Measurements from ENCODE around the gene SLC24A3. TPM values are rescaled to one million over a fixed set of nuclear protein-coding genes. Genes with fewer than 3 reads are reported as not detected.

Gene SLC24A3
- total RNA-seq, 1 donor from 2014 or later, result 0.21 TPM

- Mint-ChIP-seq H3K36me3 (no peaks in the 10 kb centered on the region), H3K9me3 (no peaks in the 10 kb centered on the region), H3K4me3 (no peak overlapping the region), H3K4me1 (peaks cover 6% of the 10 kb centered on the region), H3K27me3 (ENCODE audit: insufficient read depth, low read depth) (peaks cover 4% of the 10 kb centered on the region), H3K27ac (no peak overlapping the region)
- no peaks in the 10 kb centered on the region for H3K79me2 ChIP-seq (ENCODE audit: low read depth)
- H3K9ac ChIP-seq, result no peak overlapping the region
- no peak overlapping the region for H3K4me2 ChIP-seq
- no peaks in the 10 kb centered on the region for H3K27me3 ChIP-seq
- H3K4me3 ChIP-seq, result no peak overlapping the region
- H4K20me1 ChIP-seq (ENCODE audit: low read depth), result no peaks in the 10 kb centered on the region
- TF ChIP-seq CTCF (IDR thresholded peaks at IDR 0.05) (no peak), EZH2 (IDR thresholded peaks at IDR 0.05) (no peak)
- H3K36me3 ChIP-seq, result no peaks in the 10 kb centered on the region
- H3F3A ChIP-seq (ENCODE audit: low read depth), result no peaks in the 10 kb centered on the region
- no peak overlapping the region for H2AFZ ChIP-seq (replicated peaks)
- no peak overlapping the region for H3K27ac ChIP-seq
- no peaks in the 10 kb centered on the region for H3K4me1 ChIP-seq
- DNase-seq (ENCODE audit: low spot score), result no peak
- H3K9me3 ChIP-seq (ENCODE audit: low read depth), result no peaks in the 10 kb centered on the region
These were observed 244.4 kb downstream of the SLC24A3 start for GRCh38 chr20:19456595-19457395.

- H4K20me1 ChIP-seq (ENCODE audit: low read depth), result no peaks in the 10 kb centered on the region
- H3K9ac ChIP-seq, result no peak overlapping the region
- no peak overlapping the region for H3K4me3 Mint-ChIP-seq
- no peaks in the 10 kb centered on the region for H3K9me3 ChIP-seq (ENCODE audit: low read depth)
- H3K79me2 ChIP-seq (ENCODE audit: low read depth), result no peaks in the 10 kb centered on the region
- no peak overlapping the region for H2AFZ ChIP-seq (replicated peaks)
- no peak for DNase-seq (ENCODE audit: low spot score)
- H3K4me3 ChIP-seq, result no peak overlapping the region
- H3K27me3 ChIP-seq, result no peaks in the 10 kb centered on the region
- peaks cover 6% of the 10 kb centered on the region for H3K4me1 Mint-ChIP-seq
- H3K36me3 Mint-ChIP-seq, result no peaks in the 10 kb centered on the region
- no peak overlapping the region for H3K27ac Mint-ChIP-seq
- H3K4me1 ChIP-seq, result no peaks in the 10 kb centered on the region
- no peaks in the 10 kb centered on the region for H3F3A ChIP-seq (ENCODE audit: low read depth)
- no peak overlapping the region for H3K4me2 ChIP-seq
- peaks cover 4% of the 10 kb centered on the region for H3K27me3 Mint-ChIP-seq (ENCODE audit: insufficient read depth, low read depth)
- TF ChIP-seq EZH2phosphoT487 (IDR thresholded peaks at IDR 0.05) (no peak), CTCF (IDR thresholded peaks at IDR 0.05) (no peak), EZH2 (IDR thresholded peaks at IDR 0.05) (no peak)
- H3K36me3 ChIP-seq, result no peaks in the 10 kb centered on the region
- H3K9me3 Mint-ChIP-seq, result no peaks in the 10 kb centered on the region
- H3K27ac ChIP-seq, result no peak overlapping the region
These were observed 245.2 kb downstream of the SLC24A3 start for GRCh38 chr20:19457611-19458010.

GRCh38 chr20:19460386-19460785 is 247.9 kb downstream of the SLC24A3 start:
- Histone ChIP-seq H3K27ac (no peak overlapping the region), H3F3A (ENCODE audit: low read depth) (no peaks in the 10 kb centered on the region), H3K9me3 (ENCODE audit: low read depth) (no peaks in the 10 kb centered on the region), H3K4me3 (no peak overlapping the region), H3K4me1 (no peaks in the 10 kb centered on the region), H3K4me2 (no peak overlapping the region), H3K9ac (no peak overlapping the region), H2AFZ (replicated peaks) (no peak overlapping the region), H3K36me3 (no peaks in the 10 kb centered on the region), H4K20me1 (ENCODE audit: low read depth) (no peaks in the 10 kb centered on the region), H3K27me3 (no peaks in the 10 kb centered on the region), H3K79me2 (ENCODE audit: low read depth) (no peaks in the 10 kb centered on the region)
- TF ChIP-seq EZH2phosphoT487 (IDR thresholded peaks at IDR 0.05) (no peak), CTCF (IDR thresholded peaks at IDR 0.05) (no peak), EZH2 (IDR thresholded peaks at IDR 0.05) (no peak)
- DNase-seq (ENCODE audit: low spot score), result no peak
- Mint-ChIP-seq H3K9me3 (no peaks in the 10 kb centered on the region), H3K4me1 (peaks cover 2% of the 10 kb centered on the region), H3K4me3 (no peak overlapping the region), H3K27ac (no peak overlapping the region), H3K27me3 (ENCODE audit: insufficient read depth, low read depth) (peaks cover 4% of the 10 kb centered on the region), H3K36me3 (no peaks in the 10 kb centered on the region)
